Smooth muscle cell (in vitro differentiated cells): ENCODE data around the gene MLKL. TPM values are rescaled to one million over a fixed set of nuclear protein-coding genes. Genes with fewer than 3 reads are reported as not detected.

Experiments used
- DNase-seq: peaks from one replicate; lab custom pipeline; 2025; ENCODE audit not compliant: unreplicated experiment; lab: John Stamatoyannopoulos, UW
- H2AFZ ChIP-seq: fragments of 200-600 bp; sonication (generic); 2 replicates; pipeline ENCODE4 v1.6.0; 2016; ENCODE audit warnings: antibody characterized with exemption, low read depth, mild to moderate bottlenecking
- H3F3A ChIP-seq: fragments of 200-600 bp; sonication (generic); 2 replicates; pipeline ENCODE4 v1.6.0; 2017; ENCODE audit warnings: antibody characterized with exemption, low read depth
- H3K27ac ChIP-seq: fragments of 200-600 bp; sonication (generic); 2 replicates; pipeline ENCODE4 v1.5.1; 2016; ENCODE audit warnings: low read depth, mild to moderate bottlenecking
- H3K27me3 ChIP-seq: fragments of 200-600 bp; sonication (generic); 2 replicates; pipeline ENCODE4 v1.6.1; 2016; ENCODE audit warnings: low read depth, mild to moderate bottlenecking
- H3K36me3 ChIP-seq: fragments of 200-600 bp; sonication (generic); 2 replicates; pipeline ENCODE4 v1.5.1; 2016; ENCODE audit warnings: low read depth
- H3K4me1 ChIP-seq: fragments of 200-600 bp; sonication (generic); 2 replicates; pipeline ENCODE4 v1.5.1; 2016; ENCODE audit warnings: low read depth
- H3K4me2 ChIP-seq: fragments of 200-600 bp; sonication (generic); 2 replicates; pipeline ENCODE4 v1.6.0; 2016; ENCODE audit warnings: mild to moderate bottlenecking
- H3K4me3 ChIP-seq: fragments of 200-600 bp; sonication (generic); 2 replicates; pipeline ENCODE4 v1.5.1; 2016; ENCODE audit warnings: mild to moderate bottlenecking
- H3K79me2 ChIP-seq: fragments of 200-600 bp; sonication (generic); 2 replicates; pipeline ENCODE4 v1.6.0; 2016; ENCODE audit warnings: low read depth, mild to moderate bottlenecking
- H3K9ac ChIP-seq: fragments of 200-600 bp; sonication (generic); 2 replicates; pipeline ENCODE4 v1.6.0; 2016; ENCODE audit warnings: low read depth
- H3K9me3 ChIP-seq: fragments of 200-600 bp; sonication (generic); replicated peaks from 2 replicates; pipeline ENCODE4 v1.5.1; 2016; ENCODE audit warnings: low read depth
- H4K20me1 ChIP-seq: fragments of 200-600 bp; sonication (generic); 2 replicates; pipeline ENCODE4 v1.6.0; 2016; ENCODE audit warnings: low read depth
- WGBS: methylation state at CpG from one replicate; pipeline ENCODE4 v1.1.7; 2016; ENCODE audit warnings: low lambda C conversion rate; 5-methylcytosine and 5-hydroxymethylcytosine counted together
- polyA plus RNA-seq: library from polyadenylated mRNA; unstranded; fragments of >200 nt; fragmentation: Nextera tagmentation; extraction: Ambion mirVana; gene quantifications from 2 replicates; pipeline ENCODE4 v1.2.1, GENCODE V29; 2016
- total RNA-seq: library from RNA; depleted of rRNA; stranded (reverse); fragments of >200 nt; gene quantifications from 2 replicates; pipeline ENCODE4 v1.2.3, GENCODE V29; 2014
- TF ChIP-seq, protein P1 (sequence below): fragments of 200-600 bp; sonication (generic); IDR thresholded peaks from 2 replicates; pipeline ENCODE4 v1.5.1; 2017; ENCODE audit warnings: borderline replicate concordance, mild to moderate bottlenecking, antibody characterized with exemption; ENCODE audit not compliant: insufficient read depth, poor library complexity, severe bottlenecking

Gene MLKL
- total and polyA plus RNA-seq, 2 experiments from 2014 or later, result 4.3 to 4.6 TPM

GRCh38 chr16:74747716-74748615 lies 47.3 kb upstream of the MLKL start:
- Histone ChIP-seq H4K20me1 (no peaks in the 10 kb centered on the region), H3K27me3 (no peaks in the 10 kb centered on the region), H3K36me3 (no peaks in the 10 kb centered on the region), H3K4me1 (peaks cover 15% of the 10 kb centered on the region), H3K9me3 (no peaks in the 10 kb centered on the region), H3K27ac (no peak overlapping the region), H3K4me2 (no peak overlapping the region), H3K9ac (no peak overlapping the region), H3F3A (no peaks in the 10 kb centered on the region), H3K4me3 (no peak overlapping the region), H2AFZ (no peak overlapping the region), H3K79me2 (no peaks in the 10 kb centered on the region)
- 93% methylated on average over 32 of the region's 32 CpGs for WGBS
- TF ChIP-seq, protein P1, sequence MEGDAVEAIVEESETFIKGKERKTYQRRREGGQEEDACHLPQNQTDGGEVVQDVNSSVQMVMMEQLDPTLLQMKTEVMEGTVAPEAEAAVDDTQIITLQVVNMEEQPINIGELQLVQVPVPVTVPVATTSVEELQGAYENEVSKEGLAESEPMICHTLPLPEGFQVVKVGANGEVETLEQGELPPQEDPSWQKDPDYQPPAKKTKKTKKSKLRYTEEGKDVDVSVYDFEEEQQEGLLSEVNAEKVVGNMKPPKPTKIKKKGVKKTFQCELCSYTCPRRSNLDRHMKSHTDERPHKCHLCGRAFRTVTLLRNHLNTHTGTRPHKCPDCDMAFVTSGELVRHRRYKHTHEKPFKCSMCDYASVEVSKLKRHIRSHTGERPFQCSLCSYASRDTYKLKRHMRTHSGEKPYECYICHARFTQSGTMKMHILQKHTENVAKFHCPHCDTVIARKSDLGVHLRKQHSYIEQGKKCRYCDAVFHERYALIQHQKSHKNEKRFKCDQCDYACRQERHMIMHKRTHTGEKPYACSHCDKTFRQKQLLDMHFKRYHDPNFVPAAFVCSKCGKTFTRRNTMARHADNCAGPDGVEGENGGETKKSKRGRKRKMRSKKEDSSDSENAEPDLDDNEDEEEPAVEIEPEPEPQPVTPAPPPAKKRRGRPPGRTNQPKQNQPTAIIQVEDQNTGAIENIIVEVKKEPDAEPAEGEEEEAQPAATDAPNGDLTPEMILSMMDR, result no peak
- no peak for DNase-seq

GRCh38 chr16:74745926-74746325 lies 45.3 kb upstream of the MLKL start:
- Histone ChIP-seq H3K9me3 (no peaks in the 10 kb centered on the region), H3K27me3 (no peaks in the 10 kb centered on the region), H3K36me3 (no peaks in the 10 kb centered on the region), H4K20me1 (no peaks in the 10 kb centered on the region), H3K4me2 (no peak overlapping the region), H3K79me2 (no peaks in the 10 kb centered on the region), H3K4me1 (peaks cover 15% of the 10 kb centered on the region), H3K27ac (no peak overlapping the region), H3K9ac (no peak overlapping the region), H2AFZ (no peak overlapping the region), H3F3A (no peaks in the 10 kb centered on the region), H3K4me3 (no peak overlapping the region)
- TF ChIP-seq, protein P1, result no peak
- DNase-seq, result no peak
- 96% methylated on average over 7 of the region's 7 CpGs for WGBS

GRCh38 chr16:74745109-74745615 lies 44.5 kb upstream of the MLKL start:
- H3K27me3 ChIP-seq, result no peaks in the 10 kb centered on the region
- no peak overlapping the region for H3K9ac ChIP-seq
- H3K36me3 ChIP-seq, result no peaks in the 10 kb centered on the region
- no peaks in the 10 kb centered on the region for H3K79me2 ChIP-seq
- H3K9me3 ChIP-seq, result no peaks in the 10 kb centered on the region
- no peak for DNase-seq
- no peak overlapping the region for H3K4me2 ChIP-seq
- peaks cover 12% of the 10 kb centered on the region for H3K4me1 ChIP-seq
- 88% methylated on average over 10 of the region's 10 CpGs for WGBS
- no peak overlapping the region for H2AFZ ChIP-seq
- TF ChIP-seq, protein P1, result no peak
- H3K4me3 ChIP-seq, result no peak overlapping the region
- H3F3A ChIP-seq, result no peaks in the 10 kb centered on the region
- H4K20me1 ChIP-seq, result no peaks in the 10 kb centered on the region
- no peak overlapping the region for H3K27ac ChIP-seq
